K562 (cell line): Measurements from ENCODE around the gene ERMP1. TPM values are rescaled to one million over a fixed set of nuclear protein-coding genes. Genes with fewer than 3 reads are reported as not detected.

Experiments
- AFF1 ChIP-seq, 2 experiments: fragments of 450-650 bp; IDR thresholded peaks; 2 replicates each; pipeline ENCODE4 v1.6.1; 2018; ENCODE audit warnings: mild to moderate bottlenecking in 2 of 2, low read depth in 1 of 2; ENCODE audit not compliant: partially characterized antibody in 2 of 2
- ATF3 ChIP-seq, 2 experiments: fragments of 450-650 bp in 1 of 2; sonication (generic) in 1 of 2; formaldehyde crosslinking in 1 of 2; IDR thresholded peaks in 1 of 2; conservative IDR thresholded peaks in 1 of 2; 2 replicates each; pipeline versions ENCODE4 v1.6.1 to v1.8.1; 2016 to 2023; ENCODE audit warnings: mild to moderate bottlenecking in 2 of 2, moderate library complexity in 2 of 2, inconsistent platforms in 1 of 2, missing genetic modification reagents in 1 of 2
- CC2D1A ChIP-seq: fragments of 450-650 bp; IDR thresholded peaks from 2 replicates; pipeline ENCODE4 v1.6.1; 2017; ENCODE audit warnings: mild to moderate bottlenecking
- FOXK1 ChIP-seq: sonication (generic); formaldehyde crosslinking; IDR thresholded peaks from 2 replicates; pipeline ENCODE4 v1.8.0; 2022; ENCODE audit warnings: missing genetic modification reagents, mild to moderate bottlenecking, borderline replicate concordance
- MAFF ChIP-seq: IDR thresholded peaks from 2 replicates; pipeline ENCODE4 v1.6.1; 2012; ENCODE audit warnings: low read length, improper control_type of control experiment
- MEIS2 ChIP-seq: fragments of 450-650 bp; IDR thresholded peaks from 2 replicates; pipeline ENCODE4 v1.6.1; 2014; ENCODE audit warnings: mild to moderate bottlenecking; ENCODE audit not compliant: partially characterized antibody
- NR2C1 ChIP-seq, 2 experiments: fragments of 450-650 bp; IDR thresholded peaks; 2 replicates each; pipeline ENCODE4 v1.6.1; 2017; ENCODE audit warnings: mild to moderate bottlenecking in 2 of 2, antibody characterized with exemption in 1 of 2, inconsistent platforms in 1 of 2, missing compliant biosample characterization in 1 of 2, missing genetic modification characterization in 1 of 2
- ZNF407 ChIP-seq: fragments of 450-650 bp; IDR thresholded peaks from 2 replicates; pipeline ENCODE4 v1.6.1; 2016; ENCODE audit warnings: low read depth
- ZNF586 ChIP-seq: fragments of 450-650 bp; formaldehyde crosslinking; conservative IDR thresholded peaks from 2 replicates; pipeline ENCODE4 v1.4.0; 2020; ENCODE audit warnings: mild to moderate bottlenecking, moderate library complexity
- polyA plus RNA-seq, 8 experiments: library from polyadenylated mRNA; depleted of rRNA in 4 of 8; stranded (reverse) in 5 of 8; unstranded in 3 of 8; fragments of >200 nt; fragmentation: Nextera tagmentation in 2 of 8; fragmentation: Illumina TruSeq in 1 of 8; extraction: Ambion mirVana in 2 of 8; extraction: Trizol in 1 of 8; gene quantifications; 2 replicates each; pipeline versions ENCODE4 v1.2.1 to v1.2.3, GENCODE V29; 2011 to 2014; ENCODE audit warnings: inconsistent platforms in 1 of 8, missing spikeins in 1 of 8
- total RNA-seq, 7 experiments: library from RNA; depleted of rRNA in 6 of 7; stranded (reverse); fragments of >200 nt in 6 of 7; fragmentation: Illumina TruSeq in 2 of 7; extraction: Trizol in 2 of 7; gene quantifications; 2 replicates each; pipeline versions ENCODE4 v1.2.1 to v1.2.3, GENCODE V29; 2011 to 2021; ENCODE audit warnings: low replicate concordance in 1 of 7

The ERMP1 gene
- total and polyA plus RNA-seq, 9 of the 15 experiments (the other 6 are each of a cell fraction or from before 2014, with no cell fraction given), result 2.5 to 26.3 (median 12.6) TPM

- TF ChIP-seq ZNF407 (no peak), MAFF (no peak), CC2D1A (no peak), ZNF586 (CRISPR knock-in tag) (no peak), MEIS2 (no peak), NR2C1 (IDR thresholded peaks at IDR 0.05) (no peak), NR2C1 (tag; IDR thresholded peaks at IDR 0.05) (no peak), AFF1 (IDR thresholded peaks at IDR 0.05; ENCODE audit: low read depth in 1 of 2, partially characterized antibody in 2 of 2) (no peak), ATF3 (IDR thresholded peaks at IDR 0.05) (no peak), ATF3 (CRISPR knock-in tag; conservative IDR thresholded peaks at IDR 0.05) (no peak), FOXK1 (CRISPR knock-in tag) (no peak)
These were observed 59.5 kb downstream of the ERMP1 start (continued) for GRCh38 chr9:5773324-5773999.
